Neural progenitor cell (in vitro differentiated cells): ENCODE measurements around the gene CFL1.

Source experiments
- CTCF ChIP-seq: fragments of 200-600 bp; sonication (generic); IDR thresholded peaks from 2 replicates; pipeline ENCODE4 v1.5.1; 2017; ENCODE audit warnings: antibody characterized with exemption, mild to moderate bottlenecking
- EZH2 ChIP-seq: fragments of 200-600 bp; sonication (generic); IDR thresholded peaks from 2 replicates; pipeline ENCODE4 v1.6.1; 2017; ENCODE audit warnings: antibody characterized with exemption, mild to moderate bottlenecking, moderate library complexity
- EZH2phosphoT487 ChIP-seq: fragments of 200-600 bp; sonication (generic); IDR thresholded peaks from 2 replicates; pipeline ENCODE4 v1.6.1; 2017; ENCODE audit warnings: antibody characterized with exemption

GRCh38 chr11:65863889-65864705 is 6.1 kb upstream of the CFL1 start:
- no peak for TF ChIP-seq EZH2
- TF ChIP-seq CTCF: no peak
- TF ChIP-seq EZH2phosphoT487: no peak
